ENCODE measurements around the gene PIR.

- no peak for TF ChIP-seq CTCF (IDR thresholded peaks at IDR 0.05)
- no peak for TF ChIP-seq POLR2A (IDR thresholded peaks at IDR 0.05)
- TF ChIP-seq POLR2AphosphoS5 (IDR thresholded peaks at IDR 0.05), result no peak
- TF ChIP-seq EP300 (IDR thresholded peaks at IDR 0.05), result no peak
These were observed 94.3 kb downstream of the PIR start for GRCh38 chrX:15398874-15399273.

All from gastroesophageal sphincter (tissue), 3 donors.